Activated CD4-positive, alpha-beta T cell treated with anti-CD3 and anti-CD28 coated beads for 1 hour (primary cell): ENCODE results near the gene ZBTB16.
"Not testable (repeated sequence)": the region's sequence is repeated elsewhere in the genome, so short reads cannot be mapped to it uniquely, and the experiment has no call there.

ENCODE experiments used
- DNase-seq: peaks from one replicate; pipeline ENCODE4 v3.0.0-alpha.2; 2020

ZBTB16 gene

GRCh38 chr11:114047327-114047726 is 12.2 kb upstream of the ZBTB16 start:
- DNase-seq: no peak

- DNase-seq: no peak
Measured at GRCh38 chr11:114049050-114049449, 10.5 kb upstream of the ZBTB16 start.

GRCh38 chr11:114049766-114050165 is 9.7 kb upstream of the ZBTB16 start:
- DNase-seq: not testable (repeated sequence)

- no peak for DNase-seq
Measured at GRCh38 chr11:114050258-114050927, 9.1 kb upstream of the ZBTB16 start.

- no peak for DNase-seq
Measured at GRCh38 chr11:114051558-114051957, 8.0 kb upstream of the ZBTB16 start.

GRCh38 chr11:114052160-114052559 is 7.4 kb upstream of the ZBTB16 start:
- DNase-seq: no peak

GRCh38 chr11:114053406-114053805 is 6.1 kb upstream of the ZBTB16 start:
- no peak for DNase-seq

DNA sequence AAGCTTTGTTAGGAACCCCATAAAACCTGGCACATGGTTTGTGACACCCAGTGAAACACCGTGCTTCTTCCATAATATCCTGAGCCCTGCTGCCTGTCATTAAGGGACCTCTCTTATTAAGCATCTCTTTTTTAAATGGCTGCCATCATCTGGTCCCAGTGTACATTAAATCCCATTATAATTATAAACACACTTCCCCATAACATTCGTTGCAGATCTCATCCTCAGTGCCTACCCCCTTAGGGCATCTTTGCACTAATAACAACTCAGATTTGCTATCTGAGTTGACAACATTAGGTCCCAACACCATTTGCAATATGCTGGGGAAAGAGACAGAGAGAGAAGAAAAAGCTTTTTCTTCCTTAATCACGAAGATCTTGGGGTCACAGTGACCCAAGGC is 4.7 kb upstream of the ZBTB16 start:
- no peak for DNase-seq

GRCh38 chr11:114056409-114056808 is 3.1 kb upstream of the ZBTB16 start:
- DNase-seq: no peak

DNA sequence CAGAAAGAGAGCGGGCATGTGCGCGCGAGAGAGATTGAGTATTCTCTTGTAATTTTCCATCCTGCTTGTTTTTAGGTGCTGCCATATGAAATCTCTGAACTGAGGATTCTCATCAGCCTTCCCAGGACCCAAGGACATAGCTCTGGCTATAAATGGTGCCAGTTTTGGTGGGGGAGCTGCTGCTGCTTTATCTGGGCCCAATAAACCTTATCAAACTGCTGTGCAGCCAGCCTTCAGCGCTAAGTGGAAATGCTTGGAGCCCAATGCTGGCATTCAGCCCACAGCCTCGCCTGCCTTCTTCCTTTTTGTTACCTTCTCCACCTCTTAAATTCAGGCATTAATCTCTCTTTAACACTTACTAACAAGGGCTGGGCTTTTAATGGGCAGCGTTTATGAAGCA is 2.4 kb upstream of the ZBTB16 start:
- DNase-seq: no peak

DNA sequence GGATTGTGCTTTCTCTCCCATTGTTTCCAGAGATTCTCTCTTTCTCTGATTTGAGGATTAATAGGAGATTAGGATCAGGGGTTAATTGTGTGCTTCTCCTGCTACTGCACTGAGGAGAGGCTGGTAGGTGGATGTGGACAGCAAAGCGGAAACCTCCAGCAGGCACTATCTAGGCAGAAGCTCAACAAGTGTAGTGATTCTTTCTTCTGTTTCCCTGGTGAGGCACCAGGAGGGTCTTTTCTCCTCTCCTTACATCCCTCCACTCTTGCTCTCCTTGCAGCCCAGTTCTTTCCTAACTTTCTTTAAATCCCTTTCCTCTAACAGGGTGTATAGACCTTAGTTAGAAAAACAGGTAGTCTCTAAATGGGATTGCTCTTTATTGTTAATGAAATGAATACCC is 1.9 kb upstream of the ZBTB16 start:
- no peak for DNase-seq

DNA sequence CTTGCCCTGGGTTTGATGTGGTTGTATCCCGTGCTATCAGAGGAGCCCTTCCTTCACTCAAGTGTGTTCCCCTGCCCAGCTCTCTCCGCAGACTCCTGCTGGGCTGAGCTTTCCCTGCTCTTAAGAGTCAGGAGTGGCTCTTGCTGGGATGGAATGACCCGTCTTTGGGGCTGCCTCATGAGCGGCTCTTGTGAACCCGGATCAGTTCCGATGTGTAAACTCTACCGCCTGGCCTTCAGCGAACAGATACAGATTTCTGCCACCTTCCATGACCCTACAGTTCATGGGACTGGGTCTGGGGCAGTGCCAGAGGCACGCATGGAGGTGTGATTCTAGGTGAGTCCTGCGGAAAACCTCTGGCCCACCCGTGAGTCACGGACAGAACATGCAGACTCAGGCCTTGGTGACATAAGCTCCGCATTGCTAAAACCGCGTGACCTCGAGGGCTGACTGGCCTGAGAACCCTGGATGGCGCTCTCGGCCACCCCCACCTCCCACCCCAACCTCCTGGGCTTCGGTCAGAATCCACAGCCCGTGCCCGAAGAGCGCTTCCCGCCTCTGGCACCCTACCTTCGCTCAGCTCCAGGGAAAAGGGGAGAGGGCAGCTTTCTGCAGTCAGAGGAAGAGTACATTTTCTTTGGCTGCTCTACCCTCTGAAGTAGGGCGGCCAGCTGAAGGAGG is 1.3 kb upstream of the ZBTB16 start:
- DNase-seq: no peak

DNA sequence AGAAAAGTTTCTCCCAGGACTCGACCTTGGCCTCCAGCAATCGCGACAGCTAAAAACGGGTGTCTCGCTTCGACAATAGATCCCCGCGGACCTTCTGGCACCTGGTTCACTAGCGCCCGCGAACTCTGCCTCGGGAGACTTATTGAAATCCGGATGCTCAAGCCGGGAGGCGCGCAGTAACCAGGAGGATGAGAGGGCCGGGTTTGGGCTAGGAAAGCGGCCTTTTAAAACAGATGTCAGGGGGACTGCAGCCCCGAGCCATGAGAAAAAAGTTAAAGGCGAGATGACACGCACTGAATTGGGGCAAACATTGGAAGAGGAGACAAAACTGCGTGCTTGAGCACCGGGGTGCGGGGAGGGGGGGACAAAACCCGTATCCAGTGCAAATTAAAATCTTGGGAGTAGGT is 637 bp upstream of the ZBTB16 start:
- no peak for DNase-seq

- DNase-seq: no peak
Measured at GRCh38 chr11:114059984-114060391, 477 bp downstream of the ZBTB16 start.

- DNase-seq: no peak
Measured at GRCh38 chr11:114060392-114061047, 1.0 kb downstream of the ZBTB16 start.

- no peak for DNase-seq
Measured at GRCh38 chr11:114061048-114061680, 1.7 kb downstream of the ZBTB16 start.

DNA sequence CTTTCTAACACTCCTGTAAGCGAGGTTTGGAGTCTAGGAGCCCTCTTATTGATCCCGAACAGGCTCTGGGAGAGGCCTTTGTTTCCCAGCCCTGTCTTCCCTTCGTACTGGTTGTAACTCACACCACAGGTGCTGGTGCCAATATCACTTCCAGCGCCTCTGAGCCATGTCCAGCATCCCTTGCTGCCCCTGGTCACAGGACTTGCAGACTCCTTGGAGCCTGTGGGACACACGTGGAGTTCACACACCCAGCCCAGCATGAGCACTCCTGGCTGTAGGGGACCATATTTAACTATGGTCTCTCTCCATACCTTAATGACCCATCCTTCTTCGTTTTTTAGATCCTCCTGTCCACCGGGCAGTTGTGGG is 2.2 kb downstream of the ZBTB16 start:
- DNase-seq: no peak

- DNase-seq: no peak
Measured at GRCh38 chr11:114062272-114062671, 2.8 kb downstream of the ZBTB16 start.

DNA sequence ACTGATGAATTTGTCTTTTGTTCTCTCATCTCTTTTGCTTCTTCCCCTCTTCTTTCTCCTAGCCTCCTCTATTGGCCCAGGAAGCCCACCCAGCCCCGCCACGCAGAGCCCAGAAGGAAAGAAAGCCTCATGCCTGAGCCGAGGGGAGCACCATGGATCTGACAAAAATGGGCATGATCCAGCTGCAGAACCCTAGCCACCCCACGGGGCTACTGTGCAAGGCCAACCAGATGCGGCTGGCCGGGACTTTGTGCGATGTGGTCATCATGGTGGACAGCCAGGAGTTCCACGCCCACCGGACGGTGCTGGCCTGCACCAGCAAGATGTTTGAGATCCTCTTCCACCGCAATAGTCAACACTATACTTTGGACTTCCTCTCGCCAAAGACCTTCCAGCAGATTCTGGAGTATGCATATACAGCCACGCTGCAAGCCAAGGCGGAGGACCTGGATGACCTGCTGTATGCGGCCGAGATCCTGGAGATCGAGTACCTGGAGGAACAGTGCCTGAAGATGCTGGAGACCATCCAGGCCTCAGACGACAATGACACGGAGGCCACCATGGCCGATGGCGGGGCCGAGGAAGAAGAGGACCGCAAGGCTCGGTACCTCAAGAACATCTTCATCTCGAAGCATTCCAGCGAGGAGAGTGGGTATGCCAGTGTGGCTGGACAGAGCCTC is 3.8 kb downstream of the ZBTB16 start:
- no peak for DNase-seq

- no peak for DNase-seq
Measured at GRCh38 chr11:114063829-114064201, 4.3 kb downstream of the ZBTB16 start.

- no peak for DNase-seq
Measured at GRCh38 chr11:114064216-114064615, 4.7 kb downstream of the ZBTB16 start.

DNA sequence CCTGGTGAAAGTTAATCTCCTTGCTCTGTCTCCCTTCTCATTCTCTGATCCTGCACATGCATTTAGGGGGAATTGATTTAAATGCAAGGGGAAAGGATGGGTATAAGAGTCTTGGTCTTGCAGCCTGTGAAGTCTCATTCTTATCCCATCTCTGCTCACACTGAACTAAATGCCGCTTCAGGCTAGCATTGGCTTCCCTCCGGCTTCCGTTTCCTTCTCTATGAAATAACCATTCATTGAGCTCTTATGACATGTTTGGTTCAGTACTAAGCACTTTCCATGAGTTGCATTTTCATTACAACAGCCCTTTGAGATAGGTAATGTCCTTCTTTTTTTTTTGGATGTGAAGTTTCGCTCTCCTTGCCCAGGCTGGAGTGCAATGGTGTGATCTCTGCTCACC is 5.6 kb downstream of the ZBTB16 start:
- no peak for DNase-seq

DNA sequence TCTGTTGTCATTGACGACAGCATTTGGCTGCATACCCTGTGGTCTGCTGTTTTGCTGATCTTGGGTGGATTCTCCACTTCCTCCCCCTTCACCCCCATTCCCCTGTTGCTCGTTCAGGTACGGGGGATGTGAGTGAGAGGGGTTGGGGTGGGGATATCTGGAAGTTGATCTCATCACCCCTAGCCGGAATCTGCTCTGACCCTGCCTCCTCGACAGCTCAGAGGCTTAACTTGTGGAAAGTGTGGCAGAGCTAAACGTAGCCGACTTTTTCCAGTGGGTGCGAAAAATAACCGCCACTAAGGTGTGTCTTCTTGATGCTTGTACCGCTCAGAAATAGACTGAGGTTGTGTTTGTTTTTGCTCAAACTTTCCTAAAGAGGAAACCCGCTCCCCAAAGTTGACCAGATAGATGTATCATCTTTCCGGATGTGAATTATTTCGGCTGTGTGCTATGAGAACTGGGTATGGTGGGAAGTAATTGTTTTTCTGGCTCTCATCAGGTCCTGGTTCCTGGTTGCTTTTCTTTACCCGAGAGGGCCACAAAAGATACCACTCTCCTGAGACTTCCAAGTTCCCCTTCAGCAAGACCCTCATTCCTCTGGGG is 6.6 kb downstream of the ZBTB16 start:
- DNase-seq: no peak
